NCI-H526 (cell line): ENCODE data around the gene ARNT2.
A peak's percentile ranks its signal among the peaks of the same experiment; 100 is the strongest.
"Not testable (repeated sequence)": the region's sequence is repeated elsewhere in the genome, so short reads cannot be mapped to it uniquely, and the experiment has no call there.

Experiments
- DNase-seq, 2 experiments: peaks; one replicate each; lab custom pipeline; 2025; lab: John Stamatoyannopoulos, UW

Gene ARNT2

DNA sequence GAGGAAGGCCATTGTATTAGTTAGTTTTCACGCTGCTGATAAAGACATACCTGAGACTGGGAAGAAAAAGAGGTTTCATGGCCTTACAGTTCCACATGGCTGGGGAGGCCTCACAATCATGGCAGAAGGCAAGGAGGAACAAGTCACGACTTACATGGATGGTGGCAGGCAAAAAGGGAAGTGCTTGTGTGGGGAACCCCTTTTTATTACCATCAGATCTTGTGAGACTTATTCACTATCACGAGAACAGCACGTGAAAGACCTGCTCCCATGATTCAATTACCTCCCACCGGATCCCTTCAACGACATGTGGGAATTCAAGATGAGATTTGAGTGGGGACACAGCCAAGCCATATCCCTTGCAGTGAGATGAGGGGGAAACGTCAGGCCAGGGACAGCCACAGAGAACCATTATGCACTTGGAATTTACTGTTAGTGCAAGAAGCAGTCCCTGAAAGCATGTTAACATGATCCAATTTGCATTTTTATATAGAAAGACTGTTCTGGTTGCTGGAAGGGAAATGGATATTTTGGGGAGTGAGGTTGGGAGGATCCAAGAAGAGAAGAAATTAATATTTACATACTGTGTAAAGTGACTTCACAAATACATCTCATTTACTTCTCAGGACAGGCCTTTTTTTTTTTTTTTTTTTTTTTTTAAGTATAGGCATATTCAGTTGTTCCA lies 87.1 kb downstream of the ARNT2 start:
- DNase-seq: no peak

- no peak for DNase-seq
These were observed 88.2 kb downstream of the ARNT2 start for GRCh38 chr15:80492409-80492808.

DNA sequence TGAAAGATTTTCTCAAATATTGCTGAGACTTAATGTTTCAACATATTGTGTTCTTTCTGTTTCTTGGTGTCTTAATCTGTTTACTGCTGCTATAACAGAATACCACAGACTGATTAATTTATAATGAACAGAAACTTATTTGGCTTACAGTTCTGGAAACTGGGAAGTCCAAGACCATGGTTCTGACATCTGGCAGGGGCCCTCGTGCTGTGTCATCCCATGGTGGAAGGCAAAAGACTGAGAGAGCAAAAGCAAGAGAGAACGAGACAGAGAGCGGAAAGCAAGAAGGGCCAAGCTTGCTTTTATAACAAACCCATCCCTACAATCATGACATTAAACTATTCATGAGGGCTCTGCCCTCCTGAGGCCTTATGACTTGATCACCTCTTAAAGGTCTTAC lies 88.7 kb downstream of the ARNT2 start:
- no peak for DNase-seq

GRCh38 chr15:80494351-80494751 lies 90.2 kb downstream of the ARNT2 start:
- no peak for DNase-seq

DNA sequence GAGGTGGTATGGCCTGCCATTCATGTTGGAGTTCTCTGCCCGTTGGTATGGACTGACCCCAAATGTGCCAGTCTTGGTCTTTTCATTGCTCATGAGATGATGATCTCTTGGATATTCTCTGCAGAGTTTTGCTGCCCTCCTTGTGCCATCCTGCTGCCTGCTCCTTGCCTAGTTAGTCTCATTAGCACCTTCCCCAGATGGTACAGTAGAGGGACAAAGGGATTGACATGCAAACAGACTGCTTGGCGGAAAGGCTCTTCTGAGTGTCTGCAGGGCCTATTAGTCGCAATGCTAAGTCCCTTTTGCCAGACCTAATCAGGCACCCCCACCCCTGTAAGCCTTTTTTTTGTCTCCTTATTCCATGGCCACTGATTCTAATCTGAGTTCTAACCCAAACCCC lies 90.6 kb downstream of the ARNT2 start:
- DNase-seq: no peak

DNA sequence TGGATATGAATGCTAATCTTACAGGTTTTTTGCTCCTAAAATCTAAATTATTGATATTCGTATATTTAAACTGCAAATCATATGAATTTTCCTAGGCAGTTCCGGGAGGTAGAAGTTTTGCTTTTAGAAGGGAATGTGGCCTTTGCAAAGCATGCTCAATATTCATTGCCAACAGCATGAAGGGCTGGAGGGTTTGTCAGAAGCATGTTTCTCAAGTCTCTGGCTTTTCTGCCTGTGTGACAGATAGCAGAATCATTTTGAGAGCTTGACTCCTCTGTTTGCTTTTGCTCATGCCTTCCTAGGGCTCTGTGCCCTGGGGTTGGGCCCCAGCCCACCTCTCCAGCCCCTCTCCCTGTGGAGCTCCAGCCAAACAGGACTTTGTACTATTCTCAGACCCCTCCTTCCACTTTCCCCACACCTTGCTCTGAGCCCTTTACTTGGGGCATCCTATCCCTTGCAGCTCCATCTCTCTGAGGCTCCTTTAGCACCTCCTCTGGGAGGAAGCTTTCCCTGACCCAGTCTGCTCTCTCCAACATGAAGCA lies 91.3 kb downstream of the ARNT2 start:
- no peak for DNase-seq

DNA sequence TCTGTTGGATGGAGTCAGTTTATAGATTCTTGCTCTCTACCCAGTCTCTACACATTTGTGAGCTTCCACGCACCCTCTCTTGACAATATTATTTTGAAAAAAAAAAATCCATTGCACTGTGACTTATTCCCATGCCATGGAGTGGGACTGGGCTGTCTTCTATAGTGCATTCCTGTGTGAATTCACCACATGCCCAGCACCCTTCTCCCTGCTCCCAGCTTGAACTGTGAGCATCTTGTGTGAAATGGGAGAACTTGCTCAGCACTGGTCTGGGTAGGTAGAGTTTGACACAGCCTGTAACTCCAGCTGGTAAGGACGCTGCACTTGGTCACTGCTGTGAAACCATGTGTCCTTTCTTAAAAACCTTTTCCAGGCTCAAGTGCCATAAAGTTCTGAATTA lies 91.9 kb downstream of the ARNT2 start:
- no peak for DNase-seq

DNA sequence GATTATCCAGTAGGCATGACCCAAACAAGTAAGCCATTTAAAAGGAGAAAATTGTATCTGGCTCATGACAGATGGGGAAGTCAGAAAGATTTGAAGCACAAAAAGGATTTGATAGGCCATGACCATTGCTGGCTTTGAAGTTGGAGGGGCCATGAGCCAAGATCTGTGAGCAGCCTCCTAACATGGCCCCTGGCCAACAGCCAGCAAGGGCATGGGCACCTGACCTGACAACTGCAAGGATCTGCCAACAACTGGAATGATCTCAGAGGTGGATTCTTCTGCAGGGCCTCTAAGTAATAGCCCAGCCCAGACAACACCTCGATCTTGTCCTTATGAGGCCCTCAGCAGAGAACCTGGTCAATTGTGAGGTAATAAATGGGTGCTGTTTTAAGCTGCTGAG lies 93.0 kb downstream of the ARNT2 start:
- DNase-seq: no peak

- no peak for DNase-seq
These were observed 94.5 kb downstream of the ARNT2 start for GRCh38 chr15:80498652-80499051.

- no peak for DNase-seq
These were observed 95.8 kb downstream of the ARNT2 start for GRCh38 chr15:80500021-80500420.

DNA sequence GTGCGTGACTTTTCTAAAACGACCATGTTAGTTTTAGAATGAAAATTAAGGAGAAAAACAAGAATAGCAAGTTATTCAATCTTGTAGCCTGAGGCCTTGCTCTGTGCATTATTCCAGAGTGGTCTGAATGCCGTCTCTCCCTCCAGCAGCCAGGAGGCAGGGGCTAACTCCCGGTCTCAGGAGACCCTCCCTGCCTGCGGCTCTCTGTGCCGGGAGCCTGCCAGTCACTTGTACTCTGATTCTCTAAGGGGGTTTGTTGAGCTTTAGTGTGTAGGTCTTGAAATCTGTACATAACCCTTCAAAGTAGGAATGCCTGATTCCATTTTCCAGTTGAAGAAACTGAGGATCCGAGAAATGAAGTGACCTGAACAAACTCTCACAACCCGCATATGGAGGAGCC lies 97.3 kb downstream of the ARNT2 start:
- DNase-seq: no peak

GRCh38 chr15:80502782-80503181 lies 98.6 kb downstream of the ARNT2 start:
- no peak for DNase-seq

DNA sequence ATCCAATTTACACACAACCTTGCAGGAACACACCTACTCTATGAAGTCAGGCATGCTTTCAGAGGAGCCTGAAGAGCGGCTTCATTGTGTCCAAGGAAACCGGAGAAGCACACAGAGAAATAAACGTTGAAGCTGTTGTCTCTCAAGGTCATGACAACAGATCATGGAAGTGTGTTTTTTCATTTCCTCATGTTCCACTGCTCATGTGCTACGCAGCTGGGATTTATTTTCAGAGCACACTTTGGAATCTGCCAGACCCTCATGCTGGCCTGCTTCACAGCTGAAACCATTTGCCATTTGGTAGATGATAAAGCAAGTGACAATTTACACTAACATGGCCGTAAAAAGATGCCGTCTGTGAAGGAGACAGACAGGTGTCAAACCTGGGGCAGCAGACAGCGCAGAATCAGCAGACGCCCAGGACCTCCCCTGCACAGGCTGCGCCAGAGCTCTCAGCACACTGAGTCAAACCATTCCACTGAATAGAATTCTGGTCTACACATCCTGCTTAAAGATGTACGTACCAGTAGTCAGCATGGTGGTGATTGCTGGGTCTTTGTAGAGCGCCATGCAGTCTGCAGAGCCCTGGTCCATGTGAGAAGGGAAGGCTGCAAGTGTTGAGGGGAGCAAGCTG lies 99.3 kb downstream of the ARNT2 start:
- DNase-seq: no peak

DNA sequence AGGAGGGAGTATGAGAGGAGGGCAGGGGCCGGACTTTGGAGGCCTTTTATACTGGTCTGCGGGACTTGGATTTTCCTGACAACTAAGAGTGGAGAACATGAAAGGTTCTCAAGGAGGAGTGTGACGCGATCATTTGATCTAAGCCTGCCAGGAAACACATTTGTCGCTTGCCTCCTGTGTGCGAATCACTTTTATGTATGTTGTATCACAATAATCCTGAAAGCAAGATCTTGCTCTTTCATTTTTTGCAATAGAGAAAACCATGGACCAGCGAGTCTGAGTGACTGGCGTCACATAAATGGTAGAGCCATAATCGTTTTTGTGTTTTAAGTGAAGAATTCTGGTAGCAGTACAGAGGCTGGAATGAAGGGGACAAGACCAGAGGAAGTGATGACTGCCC lies 100.7 kb downstream of the ARNT2 start:
- no peak for DNase-seq

DNA sequence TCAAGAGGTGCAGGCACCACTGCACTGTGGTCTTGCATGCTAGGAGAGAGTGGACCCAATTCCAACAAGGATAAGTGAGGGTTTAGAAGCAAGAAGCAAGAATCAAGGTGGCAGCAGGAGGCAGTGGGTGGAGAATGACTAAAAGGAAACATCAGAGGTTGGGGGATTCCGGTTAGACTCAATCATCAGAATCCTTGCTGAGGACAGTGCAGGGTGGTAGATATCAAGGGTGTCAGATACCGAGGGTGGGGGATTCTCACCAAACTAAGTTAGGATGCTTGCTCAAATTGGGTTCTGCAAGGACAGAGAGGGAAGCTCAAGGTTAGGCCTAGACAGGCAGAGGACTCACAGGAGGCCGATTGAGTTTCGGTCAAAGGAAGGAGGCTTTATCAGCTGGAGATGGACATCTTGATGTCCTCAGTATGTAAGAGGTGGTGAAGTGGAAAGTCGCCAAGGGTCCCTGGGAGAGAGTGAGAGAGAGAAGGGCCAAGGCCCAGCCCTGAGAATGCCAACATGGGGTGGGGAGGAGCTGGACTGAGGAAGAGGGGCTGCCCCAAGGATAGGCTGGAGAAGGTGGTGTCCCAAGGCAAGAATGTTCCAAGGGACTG lies 102.2 kb downstream of the ARNT2 start:
- DNase-seq: no peak

DNA sequence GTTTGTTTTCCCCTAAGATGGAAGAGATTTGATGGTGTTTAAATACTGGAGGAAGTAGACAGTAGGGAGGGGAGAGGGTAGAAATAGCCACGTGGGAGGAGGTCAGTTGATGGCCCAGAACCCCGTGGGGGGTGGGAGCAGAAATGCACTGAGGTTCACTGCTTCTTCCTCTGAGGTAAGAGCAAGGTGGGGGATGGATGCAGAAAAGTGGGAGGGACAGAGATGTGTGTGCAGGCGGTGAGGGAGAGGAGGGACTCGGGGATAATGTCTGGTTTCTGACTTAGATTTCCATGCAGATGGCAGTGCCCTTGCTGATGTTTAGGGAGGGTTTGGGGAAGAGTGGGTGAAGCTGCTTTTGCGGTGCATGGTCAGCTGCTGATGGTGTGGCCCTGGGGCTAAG lies 102.9 kb downstream of the ARNT2 start:
- no peak for DNase-seq

DNA sequence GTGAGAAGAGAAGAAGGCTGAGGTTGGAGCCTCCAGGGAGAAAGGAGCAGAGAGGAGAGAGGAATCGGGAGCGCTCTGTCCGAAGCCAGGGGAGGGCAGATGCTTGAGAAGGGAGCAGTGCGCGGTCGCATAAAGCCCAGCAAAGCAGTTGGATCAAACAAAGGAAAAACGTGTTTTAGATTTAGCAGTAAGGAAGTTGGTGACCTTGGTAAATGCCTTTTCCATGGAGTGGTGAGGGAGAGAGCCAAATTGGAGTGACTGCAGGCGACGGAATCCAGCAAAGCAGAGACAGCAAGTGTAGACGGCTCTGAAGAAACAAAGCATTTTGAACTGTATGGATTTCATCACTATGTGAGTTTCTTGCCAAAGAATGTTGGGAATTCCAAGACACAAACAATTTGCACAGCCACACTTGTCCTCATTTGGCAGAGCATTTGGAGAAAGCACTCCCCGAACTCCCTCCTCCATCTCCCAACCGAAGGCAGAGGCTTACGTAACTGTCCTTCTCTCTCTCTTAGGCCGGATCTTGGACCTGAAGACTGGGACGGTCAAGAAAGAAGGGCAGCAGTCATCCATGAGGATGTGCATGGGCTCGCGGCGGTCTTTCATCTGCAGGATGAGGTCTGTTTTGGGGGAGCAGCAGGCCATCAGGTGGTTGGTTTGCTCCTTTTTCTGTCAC lies 103.6 kb downstream of the ARNT2 start:
- DNase-seq: no peak

DNA sequence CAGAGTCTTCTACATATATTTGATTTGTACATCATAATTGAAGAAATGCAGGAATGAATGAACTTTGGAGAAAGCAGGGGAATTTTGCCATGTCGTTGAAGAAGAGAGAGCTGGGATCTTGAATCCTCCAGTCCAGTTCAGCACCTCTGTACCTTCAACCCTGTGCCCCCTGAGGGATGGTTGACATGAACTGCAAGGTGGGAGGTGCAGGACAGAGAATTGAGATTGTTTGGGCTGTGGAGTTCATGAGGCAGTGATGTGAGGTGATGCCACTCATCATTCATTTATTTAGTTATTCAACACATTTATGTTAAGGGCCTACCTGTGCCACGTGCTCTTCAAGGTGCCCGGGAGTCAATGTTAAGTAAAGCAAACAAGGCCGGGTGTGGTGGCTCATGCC lies 104.6 kb downstream of the ARNT2 start:
- no peak for DNase-seq

DNA sequence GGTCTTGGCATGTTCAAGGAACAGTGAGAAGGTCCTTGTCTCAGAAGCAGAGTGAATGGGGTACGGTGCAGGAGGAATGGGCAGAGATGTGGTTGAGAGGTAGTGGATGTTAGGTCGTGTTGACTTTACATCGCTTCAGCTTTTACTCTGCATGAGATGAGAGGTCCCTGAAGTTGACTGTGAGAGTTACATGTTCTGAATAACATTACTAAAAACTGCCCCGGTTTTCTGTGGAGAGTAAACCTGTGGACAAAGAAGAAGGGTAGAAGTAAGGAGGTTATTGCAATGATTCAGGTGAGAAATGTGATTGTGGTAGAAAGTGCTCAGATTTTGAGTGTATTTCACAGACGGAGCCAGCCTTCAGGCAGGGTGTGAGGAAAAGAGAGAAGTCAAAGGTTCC lies 105.6 kb downstream of the ARNT2 start:
- no peak for DNase-seq

- DNase-seq: not testable (repeated sequence)
These were observed 106.8 kb downstream of the ARNT2 start for GRCh38 chr15:80510985-80511384.

- peak in 1 of 2 experiments; percentile 40 for DNase-seq
These were observed 108.8 kb downstream of the ARNT2 start for GRCh38 chr15:80512726-80513660.
